Measurements from ENCODE around the gene MGAT1.
A peak's percentile ranks its signal among the peaks of the same experiment; 100 is the strongest.
"Not testable (repeated sequence)": the region's sequence is repeated elsewhere in the genome, so short reads cannot be mapped to it uniquely, and the experiment has no call there.

Gene MGAT1
- total RNA-seq = 253 to 867 (median 563) reads per million in 18 experiments

DNA sequence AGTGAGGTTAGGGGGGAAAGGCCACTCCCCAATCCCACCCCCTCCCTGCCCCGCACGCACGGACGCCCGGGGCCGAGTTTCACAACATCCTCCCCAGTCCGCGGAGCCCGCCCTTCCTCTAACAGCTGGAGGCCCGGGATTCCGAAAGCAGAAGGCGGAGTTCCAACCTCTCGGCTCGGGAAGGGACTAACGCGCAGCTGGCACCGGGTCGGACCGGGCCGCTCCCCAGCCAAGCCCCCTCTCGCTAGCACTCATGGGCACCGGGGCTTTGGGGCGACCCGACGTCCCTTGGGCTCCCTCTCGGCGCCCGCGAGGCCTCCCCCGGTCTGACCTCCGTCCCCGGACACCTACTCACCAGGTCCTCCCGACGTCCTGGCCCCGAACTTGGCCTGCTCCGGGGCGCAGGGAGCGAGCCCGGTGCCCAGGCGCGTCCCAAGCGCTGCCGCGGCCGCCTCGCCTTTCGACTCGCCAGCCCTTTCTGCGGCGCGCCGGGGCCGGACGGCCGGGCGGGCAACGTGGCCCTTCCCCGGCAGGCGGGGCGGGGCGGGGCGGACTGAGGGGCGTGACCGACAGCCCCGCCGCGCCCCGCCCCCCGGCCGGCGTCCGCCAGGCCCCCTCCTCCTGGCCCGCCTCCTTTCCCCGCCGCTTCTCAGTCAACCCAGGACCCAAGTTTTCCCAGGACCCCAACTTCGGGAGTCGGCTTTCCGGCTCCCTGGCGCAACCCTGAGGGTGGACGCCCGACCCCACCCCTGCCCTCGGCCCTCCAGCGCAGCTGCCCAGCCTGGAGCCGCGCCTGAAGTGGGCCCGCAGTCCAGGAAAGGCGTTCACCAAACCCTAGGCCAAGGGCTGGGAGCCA lies at the start of gene MGAT1:
TSS of gene MGAT1 (minus strand) at position 482 of the 856 bp plus-strand sequence. CDS start 9,835 bp downstream, outside the sequence.
- peak; percentile 77 to 86 for DNase-seq

DNA sequence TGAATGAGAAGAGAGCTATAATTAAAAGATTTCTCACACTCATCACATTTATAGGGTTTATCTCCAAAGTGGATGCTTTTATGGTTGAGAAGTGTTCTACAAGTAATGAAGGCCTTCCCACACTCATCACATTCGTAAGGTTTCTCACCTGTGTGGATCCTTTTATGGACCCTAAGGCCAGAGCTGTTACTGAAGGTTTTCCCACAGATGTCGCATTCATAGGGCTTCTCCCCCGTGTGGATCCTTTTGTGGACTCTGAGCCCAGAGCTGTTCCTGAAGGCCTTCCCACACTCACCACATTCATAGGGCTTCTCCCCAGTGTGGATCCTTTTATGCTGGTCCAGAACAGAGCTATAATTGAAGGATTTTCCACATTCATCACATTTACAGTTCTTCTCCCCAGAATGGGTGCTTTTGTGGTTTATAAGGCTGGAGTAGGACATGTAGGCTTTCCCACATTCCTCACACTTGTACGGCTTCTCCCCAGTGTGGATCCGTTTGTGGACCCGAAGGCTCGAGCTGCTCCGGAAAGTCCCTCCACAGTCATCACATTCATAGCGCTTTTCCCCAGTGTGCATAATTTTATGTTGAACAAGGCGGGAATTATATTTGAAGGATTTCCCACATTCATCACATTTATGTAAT lies 48.0 kb upstream of the MGAT1 start:
- no peak for DNase-seq

DNA sequence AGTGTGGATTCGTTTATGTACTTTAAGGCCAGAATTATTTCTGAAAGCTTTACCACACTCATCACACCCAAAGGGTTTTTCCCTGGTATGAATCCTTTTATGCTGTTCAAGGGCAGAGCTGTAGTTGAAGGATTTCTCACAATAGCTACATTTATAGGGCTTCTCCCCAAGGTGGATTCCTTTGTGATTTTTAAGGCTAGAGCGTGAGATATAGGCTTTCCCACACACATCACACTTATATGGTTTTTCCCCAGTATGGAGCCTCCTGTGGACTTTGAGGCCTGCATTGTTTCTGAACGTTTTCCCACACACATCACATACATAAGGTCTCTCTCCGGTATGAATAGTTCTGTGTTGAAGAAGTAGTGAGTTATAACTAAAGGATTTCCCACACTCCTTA lies 47.2 kb upstream of the MGAT1 start:
- no peak for DNase-seq

DNA sequence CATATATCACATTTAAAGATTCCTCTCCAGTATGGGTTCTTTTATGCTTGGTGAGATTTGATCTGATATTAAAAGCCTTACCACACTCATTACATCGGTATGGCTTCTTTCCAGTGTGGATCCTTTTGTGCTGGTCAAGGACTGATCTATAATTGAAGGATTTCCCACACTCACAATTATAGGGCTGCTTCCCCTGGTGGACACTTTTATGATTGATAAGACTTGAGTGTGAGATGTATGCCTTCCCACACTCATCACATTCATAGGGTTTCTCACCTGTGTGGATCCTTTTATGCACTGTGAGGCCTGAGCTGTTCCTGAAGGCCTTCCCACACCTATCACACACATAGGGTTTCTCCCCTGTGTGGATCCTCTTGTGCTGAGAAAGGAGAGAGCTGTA lies 46.3 kb upstream of the MGAT1 start:
- no peak for DNase-seq

DNA sequence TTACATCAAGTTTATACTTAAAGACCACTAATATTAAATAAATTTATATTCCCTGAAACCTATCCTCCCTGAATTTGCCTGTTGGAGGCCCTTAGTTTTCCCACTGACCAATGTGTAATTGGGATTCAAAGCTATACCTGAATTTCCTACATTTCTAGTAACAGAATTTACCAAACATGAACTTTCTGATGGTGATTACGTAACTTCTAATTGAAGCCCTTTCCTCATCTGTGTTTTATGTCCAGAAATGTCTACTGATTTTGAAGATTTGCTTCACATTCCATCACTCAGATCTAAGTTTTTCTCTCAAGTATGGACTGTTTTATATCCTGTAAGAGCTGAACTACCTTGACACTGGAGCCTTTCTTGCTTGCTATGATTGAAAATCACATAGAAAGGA lies 45.7 kb upstream of the MGAT1 start:
- DNase-seq = no peak

DNA sequence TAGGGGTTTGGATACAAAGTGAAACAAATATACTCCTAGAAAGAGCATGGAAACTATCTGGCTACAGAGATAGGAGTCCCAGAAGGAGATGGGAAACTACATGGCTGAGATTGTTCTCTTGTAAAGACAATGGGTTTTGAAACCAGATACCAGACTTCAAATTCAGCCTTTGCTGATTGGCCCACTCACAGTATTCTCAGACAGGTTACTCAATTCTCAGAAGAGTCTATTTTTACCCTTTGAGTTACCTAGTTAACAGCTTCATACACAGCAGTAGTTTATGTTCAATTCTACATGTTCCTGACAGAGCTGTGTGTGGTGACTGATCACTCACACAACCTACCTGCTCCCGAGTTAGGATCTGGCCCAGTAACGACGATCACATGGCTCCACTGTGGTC lies 44.4 kb upstream of the MGAT1 start:
- no peak for DNase-seq

DNA sequence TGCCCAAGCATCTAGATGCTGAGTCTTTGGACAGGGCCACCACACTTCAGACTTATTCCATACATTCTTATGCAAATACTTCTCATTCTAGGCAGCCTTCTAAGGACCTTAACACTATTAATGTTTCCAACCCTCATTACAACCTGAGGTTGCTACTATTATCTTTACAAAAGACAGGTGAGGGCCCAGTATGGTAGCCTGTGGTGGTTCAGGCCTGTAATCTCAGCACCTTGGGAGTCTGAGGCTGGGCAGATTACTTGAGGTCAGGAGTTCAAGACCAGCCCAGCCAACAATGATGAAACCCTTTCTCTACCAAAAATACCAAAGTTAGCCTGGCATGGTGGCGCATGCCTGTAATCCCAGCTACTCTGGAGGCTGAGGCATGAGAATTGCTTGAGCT lies 42.3 kb upstream of the MGAT1 start:
- no peak for DNase-seq

DNA sequence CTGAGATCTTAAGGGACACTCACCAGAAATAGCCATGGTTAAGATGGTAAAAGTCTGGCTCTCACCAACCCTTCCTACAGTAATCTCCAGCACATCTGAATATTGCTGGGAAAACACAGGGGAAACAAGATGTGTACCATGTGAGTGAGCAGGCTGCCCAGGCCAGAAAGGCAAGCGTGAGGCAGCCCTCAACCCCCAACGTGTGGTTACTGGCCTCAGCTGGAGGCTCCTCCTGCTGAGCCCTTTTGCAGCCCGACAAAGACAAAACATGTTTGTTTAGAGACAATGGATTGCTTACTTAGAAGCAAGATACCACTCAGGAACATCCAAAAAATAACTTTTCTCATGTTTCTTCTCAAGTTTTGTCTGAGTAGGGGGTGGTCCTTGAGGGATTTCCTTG lies 41.8 kb upstream of the MGAT1 start:
- no peak for DNase-seq

DNA sequence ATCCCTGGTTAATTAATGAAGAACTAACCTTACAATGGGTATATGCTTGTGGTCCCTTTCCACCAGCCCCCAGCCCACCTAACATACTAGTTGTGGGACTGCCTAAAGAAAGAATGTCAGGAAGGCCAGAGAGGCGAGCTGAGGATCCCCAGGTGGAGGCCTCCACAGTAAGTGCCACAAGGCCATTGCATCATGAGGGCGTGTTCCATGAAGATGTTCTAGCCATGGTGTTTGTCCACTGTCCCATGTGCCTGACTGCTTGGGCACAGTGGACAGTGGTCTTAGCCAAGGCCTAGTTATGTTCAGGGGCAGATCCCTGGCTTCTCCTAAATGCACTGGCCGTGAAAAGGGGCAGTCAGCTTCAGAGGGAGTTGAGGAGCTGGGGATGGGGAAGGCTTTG lies 37.3 kb upstream of the MGAT1 start:
- DNase-seq = no peak

DNA sequence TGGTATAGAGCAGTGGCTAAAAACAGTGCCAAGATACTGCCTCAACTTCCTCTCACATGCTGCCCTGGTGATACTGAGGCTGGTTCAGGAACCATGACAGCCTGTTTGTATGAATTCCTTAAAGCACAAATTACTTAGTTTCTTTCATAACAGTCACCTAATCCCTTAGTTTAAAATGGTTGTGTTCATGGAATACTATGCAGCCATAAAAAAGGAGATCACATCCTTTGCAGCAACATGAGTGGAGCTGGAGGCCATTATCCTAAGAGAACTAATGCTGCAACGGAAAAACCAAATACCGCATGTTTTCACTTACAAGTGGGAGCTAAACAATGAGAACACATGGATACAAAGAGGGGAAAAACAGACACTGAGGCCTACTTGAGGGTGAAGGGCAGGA lies 36.6 kb upstream of the MGAT1 start:
- no peak for DNase-seq

DNA sequence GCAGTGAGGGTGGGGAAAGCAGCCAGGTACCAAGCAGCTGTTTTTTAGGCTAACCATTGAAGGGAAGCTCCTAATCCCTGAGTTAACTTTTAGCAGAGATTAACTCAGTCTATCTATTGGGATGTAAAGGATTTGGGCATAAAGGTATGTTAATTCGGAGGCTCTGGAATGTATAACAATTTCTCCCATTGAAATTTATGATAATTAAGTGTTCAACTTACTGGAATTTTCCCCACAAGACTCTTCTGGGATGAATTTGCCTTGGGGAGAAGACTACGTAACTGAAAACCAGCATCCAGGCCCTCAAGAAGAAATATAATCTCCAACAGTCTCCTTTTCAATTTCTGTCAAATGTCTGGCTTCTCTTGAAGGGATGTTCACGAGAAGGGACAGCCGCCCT lies 34.9 kb upstream of the MGAT1 start:
- no peak for DNase-seq

DNA sequence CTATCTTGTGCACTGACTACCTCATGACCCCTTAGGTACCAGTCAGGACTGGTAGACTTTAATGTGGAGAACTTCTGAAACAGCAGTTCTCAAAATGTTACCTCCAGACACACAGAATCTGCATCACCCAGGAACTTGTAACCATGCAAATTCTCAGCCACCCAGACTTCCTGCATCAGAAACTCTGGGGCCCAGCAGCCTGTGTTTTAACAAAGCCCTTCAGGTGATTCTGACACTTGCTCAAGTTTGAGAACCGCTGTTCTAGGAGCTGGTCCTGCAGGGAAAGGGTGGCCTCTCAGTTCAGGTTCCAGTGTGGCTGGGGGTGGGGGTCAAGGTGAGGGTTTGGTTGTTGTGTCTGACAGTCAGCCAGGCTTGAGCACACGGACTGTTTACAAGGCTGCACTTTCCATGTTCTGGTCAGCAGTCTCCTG lies 30.0 kb upstream of the MGAT1 start:
- DNase-seq = no peak

DNA sequence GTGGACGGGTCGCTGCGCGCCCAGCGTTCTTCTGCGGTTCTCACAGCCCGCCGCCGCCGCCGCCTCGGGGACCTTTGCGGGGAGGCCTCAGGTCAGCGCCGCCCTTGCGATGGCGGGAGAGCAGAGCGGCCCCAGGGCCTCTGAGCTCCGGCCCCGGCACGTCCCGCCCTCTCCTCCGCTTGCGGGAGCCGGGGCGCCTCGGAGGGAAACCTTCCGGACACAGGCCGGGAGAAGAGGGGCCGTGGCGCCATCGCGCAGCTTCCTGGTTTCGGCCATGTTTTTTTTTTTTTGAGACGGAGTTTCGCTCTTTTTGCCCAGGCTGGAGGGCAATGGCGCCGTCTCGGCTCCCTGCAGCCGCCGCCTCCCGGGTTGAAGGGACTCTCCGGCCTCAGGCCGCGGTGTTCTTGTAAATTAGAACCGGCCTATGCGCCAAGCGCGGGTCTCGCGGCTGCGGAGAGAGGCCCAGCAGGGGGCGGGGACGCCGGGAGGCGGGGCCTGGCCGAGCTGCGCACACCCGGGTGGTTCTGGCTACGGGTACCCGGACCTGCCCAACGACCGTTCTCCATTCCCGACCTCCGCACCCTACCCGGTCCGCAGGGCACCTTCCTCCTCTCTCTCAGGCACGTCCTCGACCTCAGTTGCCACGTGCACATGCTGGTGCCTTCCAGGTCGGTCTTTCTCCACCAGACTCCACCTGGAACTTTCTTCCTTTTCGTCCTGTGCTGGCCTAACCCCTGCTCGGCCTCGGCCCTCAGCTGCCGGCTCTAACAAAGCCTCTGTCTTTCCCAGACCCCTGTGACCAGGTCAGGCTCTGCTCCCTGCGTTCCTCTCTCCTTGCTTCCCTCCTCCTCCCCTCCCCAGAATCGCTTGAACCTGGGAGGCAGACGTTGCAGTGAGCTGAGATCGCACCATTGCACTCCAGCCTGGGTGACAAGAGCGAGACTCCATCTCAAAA lies 28.8 kb upstream of the MGAT1 start:
- DNase-seq = peak; percentile 77 to 87

DNA sequence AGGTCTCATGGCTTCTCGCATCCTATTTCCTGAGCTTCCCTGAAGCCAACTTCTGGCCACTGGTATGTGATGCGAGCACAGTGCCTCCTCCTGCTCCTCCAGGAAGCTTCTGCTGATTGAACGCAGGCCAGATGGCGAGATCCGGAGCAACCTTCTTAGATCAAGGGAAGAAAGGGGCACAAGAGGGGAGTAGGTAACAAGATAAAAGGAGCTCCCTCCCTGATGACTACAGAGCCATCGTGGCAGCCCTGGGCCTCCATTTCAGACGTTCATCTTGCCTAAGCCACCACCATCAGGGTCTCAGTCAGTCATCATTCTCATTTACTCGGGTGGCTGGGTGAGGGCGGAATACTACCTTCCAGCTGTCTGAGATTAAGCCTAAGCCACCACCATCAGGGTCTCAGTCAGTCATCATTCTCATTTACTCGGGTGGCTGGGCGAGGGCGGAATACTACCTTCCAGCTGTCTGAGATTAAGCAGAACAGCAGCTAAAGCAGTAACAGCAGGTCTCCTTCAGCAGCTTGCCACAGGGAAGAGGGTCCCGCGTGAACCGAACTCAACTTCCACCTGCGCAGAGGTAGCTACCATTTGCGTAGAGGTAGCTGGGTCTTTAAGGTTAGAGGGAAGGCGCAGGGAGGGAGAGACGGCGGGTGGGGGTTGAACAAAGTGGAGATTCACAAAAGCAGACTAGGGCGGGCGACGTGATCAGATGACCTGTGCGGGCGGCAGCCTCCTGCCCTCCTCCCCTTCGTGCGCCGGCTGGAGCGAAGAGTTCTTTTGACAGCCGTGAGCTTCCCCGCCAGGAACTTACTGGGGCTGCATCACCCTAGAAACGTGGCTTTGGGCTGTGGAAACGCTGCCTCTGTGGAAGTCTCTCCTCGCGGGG lies 27.9 kb upstream of the MGAT1 start:
- peak; percentile 85 to 95 for DNase-seq

DNA sequence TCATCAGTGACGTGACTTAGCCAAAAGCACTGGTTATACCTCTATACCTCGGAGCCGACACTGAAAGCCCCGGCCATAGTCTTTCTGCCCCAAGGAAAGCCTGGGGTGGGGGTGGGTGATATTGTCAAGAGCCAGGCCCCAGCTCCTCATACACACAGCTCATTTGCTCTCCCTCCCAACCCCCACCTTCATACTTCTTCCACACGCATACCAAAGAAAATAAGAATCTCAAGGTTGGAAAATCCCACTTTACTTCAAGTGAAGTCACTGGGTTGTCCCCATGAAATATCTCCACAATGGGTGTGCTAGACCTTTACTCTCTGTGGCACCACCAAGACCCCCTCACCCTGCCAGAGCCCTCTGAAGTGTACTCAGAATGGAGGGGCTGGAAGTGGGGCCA lies 27.1 kb upstream of the MGAT1 start:
- no peak for DNase-seq

DNA sequence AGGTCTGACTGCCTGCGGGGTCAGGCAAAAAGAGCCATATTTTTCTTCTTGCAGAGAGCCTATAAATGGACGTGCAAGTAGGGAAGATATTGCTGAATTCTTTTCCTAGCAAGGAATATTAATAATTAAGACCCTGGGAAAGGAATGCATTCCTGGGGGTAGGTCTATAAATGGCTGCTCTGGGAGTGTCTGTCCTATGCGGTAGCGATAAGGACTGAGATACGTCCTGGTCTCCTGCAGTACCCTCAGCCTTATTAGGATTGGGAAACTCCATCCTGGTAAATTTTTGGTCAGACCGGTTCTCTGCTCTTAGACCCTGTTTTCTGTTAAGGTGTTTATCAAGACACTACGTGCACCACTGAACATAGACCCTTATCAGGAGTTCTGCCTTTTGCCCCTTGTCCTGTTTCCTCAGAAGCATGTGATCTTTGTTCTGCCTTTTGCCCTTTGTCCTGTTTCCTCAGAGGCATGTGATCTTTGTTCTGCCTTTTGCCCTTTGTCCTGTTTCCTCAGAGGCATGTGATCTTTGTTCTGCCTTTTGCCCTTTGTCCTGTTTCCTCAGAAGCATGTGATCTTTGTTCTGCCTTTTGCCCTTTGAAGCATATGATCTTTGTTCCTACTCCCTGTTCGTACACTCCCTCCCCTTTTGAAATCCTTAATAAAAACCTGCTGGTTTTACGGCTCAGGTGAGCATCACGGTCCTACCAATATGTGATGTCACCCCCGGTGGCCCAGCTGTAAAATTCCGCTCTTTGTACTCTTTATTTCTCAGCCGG lies 26.3 kb upstream of the MGAT1 start:
- peak; percentile 68 for DNase-seq

DNA sequence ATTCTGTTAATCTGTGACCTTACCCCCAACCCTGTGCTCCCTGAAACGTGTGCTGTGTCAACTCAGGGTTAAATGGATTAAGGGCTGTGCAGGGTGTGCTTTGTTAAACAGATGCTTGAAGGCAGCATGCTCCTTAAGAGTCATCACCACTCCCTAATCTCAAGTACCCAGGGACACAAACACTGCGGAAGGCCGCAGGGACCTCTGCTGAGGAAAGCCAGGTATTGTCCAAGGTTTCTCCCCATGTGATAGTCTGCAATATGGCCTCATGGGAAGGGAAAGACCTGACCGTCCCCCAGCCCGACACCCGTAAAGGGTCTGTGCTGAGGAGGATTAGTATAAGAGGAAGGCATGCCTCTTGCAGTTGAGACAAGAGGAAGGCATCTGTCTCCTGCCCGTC lies 24.8 kb upstream of the MGAT1 start:
- DNase-seq = not testable (repeated sequence)

DNA sequence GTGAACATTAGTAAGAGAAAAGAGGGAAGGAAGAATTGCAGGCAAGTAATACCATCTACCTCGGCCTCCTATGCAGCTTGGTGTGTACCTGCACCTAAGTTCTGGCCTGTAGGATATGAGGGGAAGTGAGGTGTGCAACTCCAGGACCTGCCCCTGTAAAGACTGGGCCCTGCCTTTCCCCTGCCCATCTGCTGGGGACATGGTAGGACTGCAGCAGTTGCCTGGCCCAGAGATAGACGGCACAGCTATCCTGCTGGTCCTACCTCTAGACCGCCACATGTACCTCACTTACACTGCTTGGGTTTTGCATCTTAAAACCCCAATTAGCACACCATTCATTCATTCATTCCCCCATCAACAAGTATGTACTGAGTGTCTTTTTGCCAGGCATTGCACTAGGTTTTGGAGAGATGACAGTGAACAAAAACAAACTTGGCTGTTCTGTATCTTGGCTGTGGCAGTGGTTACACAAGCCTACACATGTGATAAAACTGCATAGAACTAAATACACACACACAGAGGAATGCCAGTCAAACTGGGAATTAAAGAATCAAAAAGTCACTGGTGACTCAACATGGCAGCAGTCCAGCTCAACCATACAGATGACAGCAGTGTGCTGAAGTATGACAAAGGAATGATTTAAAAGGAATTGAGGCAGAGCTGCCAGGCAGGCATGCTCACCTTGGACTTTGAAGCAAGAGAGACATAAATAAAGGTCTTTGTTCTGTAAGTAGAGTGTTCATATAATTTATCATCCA lies 23.3 kb upstream of the MGAT1 start:
- peak; percentile 67 to 70 for DNase-seq

DNA sequence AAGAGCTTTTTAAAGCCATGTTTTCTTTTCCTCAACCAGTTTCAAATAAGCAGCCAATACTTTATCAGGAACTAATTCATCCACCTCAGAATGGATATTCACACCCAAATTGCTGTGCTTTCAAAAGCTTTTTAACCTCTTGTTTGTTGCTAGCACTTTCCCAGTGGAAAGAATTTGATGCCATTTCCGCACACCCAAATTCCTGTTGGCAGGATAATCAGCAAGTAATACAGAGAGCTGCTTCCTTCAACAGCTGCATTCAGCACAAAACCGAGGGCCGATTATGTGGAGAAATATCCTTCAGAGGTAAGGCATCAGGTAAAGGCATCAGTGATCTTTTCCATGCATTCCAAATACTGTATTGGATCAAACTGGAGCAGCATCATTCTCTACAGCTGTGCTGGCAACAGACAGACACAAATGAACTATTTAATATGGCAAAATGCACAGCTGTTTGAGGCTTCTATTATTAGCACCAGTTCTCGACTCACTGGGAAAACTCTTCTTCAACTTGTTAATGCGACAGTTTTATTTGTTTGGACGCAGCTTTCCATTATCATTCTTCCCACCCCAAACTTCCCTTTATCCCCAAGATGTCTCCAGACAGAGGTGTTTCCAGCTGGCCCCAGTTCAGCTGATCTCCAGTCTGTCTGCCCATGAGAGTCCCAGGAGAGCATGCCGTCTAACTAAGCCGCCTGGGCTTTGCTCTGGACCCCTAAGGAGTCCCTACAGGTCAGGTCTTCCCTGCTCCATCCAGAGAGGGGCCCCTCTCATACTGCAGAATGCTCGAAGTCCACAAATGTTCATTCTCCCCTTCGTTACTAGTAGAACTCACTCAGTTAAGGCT lies 22.2 kb upstream of the MGAT1 start:
- DNase-seq = no peak

Measured in inflammatory macrophage (primary cell).